Astrocyte of the spinal cord (primary cell): ENCODE results near the gene BRPF1.

ENCODE experiments used
- DNase-seq: peaks from one replicate; pipeline ENCODE4 v3.0.0; 2011; ENCODE audit warnings: low read depth, low spot score
- H3K4me3 ChIP-seq: 2 replicates; pipeline ENCODE4 v1.5.1; 2011; ENCODE audit warnings: low read depth, mild to moderate bottlenecking, low read length, moderate library complexity
- in situ Hi-C: cut with HindIII; loops from 2 replicates; pipeline ENCODE4 v1.10.0; 2017; ENCODE audit warnings: low sequenced_read_pairs
- TF ChIP-seq, protein P1 (sequence below): IDR thresholded peaks from 2 replicates; pipeline ENCODE4 v1.5.1; 2012; ENCODE audit warnings: low read depth, mild to moderate bottlenecking, low read length, inconsistent platforms

BRPF1 gene

DNA sequence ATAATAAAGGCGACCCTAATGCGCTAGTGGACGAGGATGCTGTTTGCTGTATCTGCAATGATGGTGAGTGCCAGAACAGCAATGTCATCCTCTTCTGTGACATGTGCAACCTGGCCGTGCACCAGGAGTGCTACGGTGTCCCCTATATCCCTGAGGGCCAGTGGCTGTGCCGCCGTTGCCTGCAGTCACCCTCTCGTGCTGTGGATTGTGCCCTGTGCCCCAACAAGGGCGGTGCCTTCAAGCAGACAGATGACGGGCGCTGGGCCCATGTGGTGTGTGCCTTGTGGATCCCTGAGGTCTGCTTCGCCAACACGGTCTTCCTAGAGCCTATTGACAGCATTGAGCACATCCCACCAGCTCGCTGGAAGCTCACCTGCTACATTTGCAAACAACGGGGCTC lies 7.6 kb downstream of the BRPF1 start:
- TF ChIP-seq, protein P1, sequence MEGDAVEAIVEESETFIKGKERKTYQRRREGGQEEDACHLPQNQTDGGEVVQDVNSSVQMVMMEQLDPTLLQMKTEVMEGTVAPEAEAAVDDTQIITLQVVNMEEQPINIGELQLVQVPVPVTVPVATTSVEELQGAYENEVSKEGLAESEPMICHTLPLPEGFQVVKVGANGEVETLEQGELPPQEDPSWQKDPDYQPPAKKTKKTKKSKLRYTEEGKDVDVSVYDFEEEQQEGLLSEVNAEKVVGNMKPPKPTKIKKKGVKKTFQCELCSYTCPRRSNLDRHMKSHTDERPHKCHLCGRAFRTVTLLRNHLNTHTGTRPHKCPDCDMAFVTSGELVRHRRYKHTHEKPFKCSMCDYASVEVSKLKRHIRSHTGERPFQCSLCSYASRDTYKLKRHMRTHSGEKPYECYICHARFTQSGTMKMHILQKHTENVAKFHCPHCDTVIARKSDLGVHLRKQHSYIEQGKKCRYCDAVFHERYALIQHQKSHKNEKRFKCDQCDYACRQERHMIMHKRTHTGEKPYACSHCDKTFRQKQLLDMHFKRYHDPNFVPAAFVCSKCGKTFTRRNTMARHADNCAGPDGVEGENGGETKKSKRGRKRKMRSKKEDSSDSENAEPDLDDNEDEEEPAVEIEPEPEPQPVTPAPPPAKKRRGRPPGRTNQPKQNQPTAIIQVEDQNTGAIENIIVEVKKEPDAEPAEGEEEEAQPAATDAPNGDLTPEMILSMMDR, result no peak
- no peak overlapping the region for H3K4me3 ChIP-seq
- no peak for DNase-seq
- in situ Hi-C loops, result no loop called here

DNA sequence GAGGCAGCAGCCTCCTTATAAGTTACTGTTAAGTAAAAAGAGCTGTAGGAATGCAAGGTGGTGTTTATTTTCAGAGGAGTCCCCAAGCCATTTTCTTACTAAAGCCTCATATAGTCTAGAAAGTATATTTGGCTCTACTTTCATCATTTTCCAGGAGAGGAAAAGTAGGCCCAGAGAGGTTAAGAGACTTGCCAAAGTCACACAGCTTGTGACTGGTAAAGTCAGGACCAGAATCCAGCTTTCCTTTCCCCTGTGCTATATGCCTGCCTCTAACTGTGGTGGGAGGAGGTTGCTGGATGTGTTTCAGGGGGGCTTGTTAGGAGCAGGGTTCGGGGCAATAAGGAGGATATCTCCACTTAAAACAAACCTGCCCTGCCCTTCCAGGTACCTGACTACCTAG lies 11.0 kb downstream of the BRPF1 start:
- TF ChIP-seq, protein P1, result no peak
- no peak for DNase-seq
- in situ Hi-C loops, result no loop called here
- no peak overlapping the region for H3K4me3 ChIP-seq

DNA sequence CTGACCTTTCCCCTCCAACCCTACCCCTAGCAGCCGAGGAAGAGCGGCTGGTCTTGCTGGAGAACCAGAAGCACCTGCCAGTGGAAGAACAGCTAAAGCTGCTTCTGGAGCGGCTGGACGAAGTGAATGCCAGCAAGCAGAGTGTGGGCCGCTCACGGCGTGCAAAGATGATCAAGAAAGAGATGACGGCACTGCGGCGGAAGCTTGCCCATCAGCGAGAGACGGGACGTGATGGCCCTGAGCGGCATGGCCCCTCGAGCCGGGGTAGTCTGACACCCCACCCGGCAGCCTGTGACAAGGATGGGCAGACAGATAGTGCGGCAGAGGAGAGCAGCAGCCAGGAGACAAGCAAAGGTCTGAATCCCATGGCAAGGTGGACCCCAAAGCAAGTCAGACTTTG lies 12.0 kb downstream of the BRPF1 start:
- H3K4me3 ChIP-seq, result no peak overlapping the region
- DNase-seq, result no peak
- in situ Hi-C loops, result no loop called here
- TF ChIP-seq, protein P1, result no peak

DNA sequence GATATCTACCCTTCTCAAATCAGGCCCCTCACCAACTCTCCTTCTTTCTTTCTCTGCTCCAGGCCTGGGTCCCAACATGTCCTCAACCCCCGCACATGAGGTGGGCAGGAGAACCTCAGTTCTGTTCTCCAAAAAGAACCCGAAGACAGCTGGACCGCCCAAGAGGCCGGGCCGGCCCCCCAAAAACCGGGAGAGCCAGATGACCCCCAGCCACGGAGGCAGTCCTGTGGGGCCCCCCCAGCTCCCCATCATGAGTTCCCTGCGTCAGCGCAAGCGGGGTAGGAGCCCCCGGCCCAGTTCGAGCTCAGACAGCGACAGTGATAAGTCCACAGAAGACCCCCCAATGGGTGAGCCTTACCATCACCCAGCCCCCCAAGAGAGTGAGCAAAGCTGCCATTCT lies 12.6 kb downstream of the BRPF1 start:
- no peak for DNase-seq
- in situ Hi-C loops, result no loop called here

DNA sequence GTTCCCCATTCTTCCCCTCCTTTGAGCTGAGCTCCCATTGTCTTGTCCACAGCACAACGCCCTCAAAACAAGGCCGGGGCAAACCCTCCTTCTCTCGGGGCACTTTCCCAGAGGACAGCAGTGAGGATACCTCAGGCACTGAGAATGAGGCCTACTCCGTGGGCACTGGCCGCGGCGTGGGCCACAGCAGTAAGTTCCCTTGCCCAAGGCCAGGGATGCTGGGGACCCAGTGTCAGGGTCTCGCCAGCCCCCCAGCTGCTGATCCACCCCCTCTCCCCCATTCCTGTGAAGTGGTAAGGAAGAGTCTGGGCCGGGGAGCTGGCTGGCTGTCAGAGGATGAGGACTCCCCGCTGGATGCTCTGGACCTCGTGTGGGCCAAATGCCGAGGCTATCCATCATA lies 14.0 kb downstream of the BRPF1 start:
- in situ Hi-C loops, result no loop called here
- no peak for DNase-seq
- TF ChIP-seq, protein P1, result no peak
- no peak overlapping the region for H3K4me3 ChIP-seq

More for the DNA sequence above, 12.6 kb downstream of the BRPF1 start:
- H3K4me3 ChIP-seq, result no peak overlapping the region
- TF ChIP-seq, protein P1, result no peak

DNA sequence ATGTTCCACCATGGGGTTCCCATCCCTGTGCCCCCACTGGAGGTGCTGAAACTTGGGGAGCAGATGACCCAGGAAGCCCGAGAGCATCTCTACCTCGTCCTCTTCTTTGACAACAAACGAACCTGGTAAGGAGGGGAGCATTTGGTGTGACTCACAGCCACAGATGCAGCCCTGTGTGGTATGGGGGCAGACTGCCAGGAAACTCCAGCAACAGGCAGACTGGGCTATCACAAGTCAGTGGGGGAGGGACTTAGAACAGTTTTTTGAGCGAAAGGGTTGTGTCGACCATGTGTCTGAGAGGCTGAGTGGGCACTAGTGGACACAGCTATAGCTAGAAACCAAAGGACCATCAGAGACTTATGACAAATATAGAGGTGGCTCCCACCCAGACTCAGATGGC lies 14.8 kb downstream of the BRPF1 start:
- in situ Hi-C loops, result no loop called here
- DNase-seq, result peak; percentile 87
- H3K4me3 ChIP-seq, result no peak overlapping the region
- TF ChIP-seq, protein P1, result no peak

DNA sequence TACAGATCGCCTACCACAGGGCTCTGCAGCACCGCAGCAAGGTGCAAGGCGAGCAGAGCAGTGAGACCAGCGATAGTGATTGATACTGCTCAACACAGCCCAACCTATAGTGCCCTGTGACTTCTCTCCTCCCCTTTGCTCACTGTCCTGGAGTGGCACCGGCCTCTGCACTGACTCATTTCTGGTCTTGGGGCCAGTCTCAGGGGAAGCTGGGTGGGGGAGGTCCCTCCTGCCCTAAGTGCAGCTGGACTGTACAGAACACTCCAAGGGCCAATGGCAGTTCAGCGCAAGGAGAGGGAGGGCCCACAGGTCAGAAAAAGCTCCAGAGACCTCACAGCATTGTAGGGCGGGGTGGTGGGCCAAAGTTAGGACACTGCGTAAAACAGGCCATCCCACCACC lies 15.7 kb downstream of the BRPF1 start:
- no peak overlapping the region for H3K4me3 ChIP-seq
- peak; percentile 33 for DNase-seq
- in situ Hi-C loops, result no loop called here
- TF ChIP-seq, protein P1, result no peak
